ENCODE results near the gene BCL2. TPM values are rescaled to one million over a fixed set of nuclear protein-coding genes. Genes with fewer than 3 reads are reported as not detected.

The BCL2 gene
- total and polyA plus RNA-seq, 2 donors from 2014 or later: 6.0 to 39.2 TPM

- no peak for FAIRE-seq
- H3K27me3 ChIP-seq (ENCODE audit: control insufficient read depth, insufficient read depth, low read length): no peaks in the 10 kb centered on the region
- DNase-seq: no peak
- intact Hi-C loops (cut with DNase I): no loop called here
- TF ChIP-seq CTCF (IDR thresholded peaks at IDR 0.05; ENCODE audit: borderline replicate concordance, extremely low read depth, insufficient read depth): no peak
- no peaks in the 10 kb centered on the region for H3K9me3 ChIP-seq (ENCODE audit: control insufficient read depth in 2 of 3, insufficient read depth in 1 of 3, low read length in 3 of 3)
- H3K36me3 ChIP-seq (ENCODE audit: control insufficient read depth in 2 of 3, insufficient read depth in 3 of 3, low read length in 3 of 3): no peaks in the 10 kb centered on the region
- no peak overlapping the region for H3K9ac ChIP-seq (ENCODE audit: low read length in 3 of 3)
- no peak overlapping the region for H3K27ac ChIP-seq (ENCODE audit: low read depth in 2 of 2, low read length in 2 of 2)
- no peak overlapping the region for H3K4me3 ChIP-seq (ENCODE audit: low read length in 3 of 3)
- no peaks in the 10 kb centered on the region for H3K4me1 ChIP-seq (ENCODE audit: control insufficient read depth in 2 of 3, insufficient read depth in 2 of 3, low read depth in 1 of 3, low read length in 3 of 3)
Measured at GRCh38 chr18:63284173-63284799, 35.3 kb downstream of the BCL2 start.

DNA sequence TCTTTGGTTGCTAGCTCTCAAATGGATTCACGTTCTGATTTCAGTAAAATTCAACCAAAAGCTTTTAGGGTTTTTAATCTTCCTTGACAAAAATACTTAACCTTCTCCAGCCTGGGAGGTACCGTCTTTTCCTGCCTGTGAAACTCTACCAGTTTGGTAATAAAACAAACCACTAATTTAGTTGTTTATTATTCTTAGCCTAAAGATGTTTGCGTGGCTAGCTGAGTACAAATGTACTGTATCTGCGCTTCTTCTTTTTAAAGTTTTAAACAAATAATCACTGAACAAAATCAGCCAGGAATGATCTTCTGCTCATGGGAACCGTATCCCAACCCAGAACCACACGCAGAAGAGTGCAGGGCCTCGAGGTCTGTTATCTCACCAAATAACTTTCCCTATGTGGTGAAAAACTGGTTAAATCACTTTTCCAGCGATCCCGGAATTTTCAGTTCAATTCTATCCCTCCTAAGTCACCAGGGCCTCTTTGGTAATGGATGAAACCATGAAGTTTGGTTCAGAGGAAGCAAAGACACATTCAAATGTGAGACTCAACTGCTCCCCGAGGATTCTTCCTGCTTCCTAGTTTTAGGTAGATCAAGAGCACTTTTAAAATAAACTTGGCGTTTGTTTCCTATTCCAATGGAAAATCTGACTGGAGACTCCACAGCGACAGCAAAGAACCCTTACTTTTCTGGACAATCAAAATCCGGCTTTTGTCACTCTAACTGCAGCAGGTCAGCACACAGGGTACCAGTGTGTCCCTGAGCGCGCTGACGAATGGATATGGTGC is 36.1 kb downstream of the BCL2 start:
- H3K27ac ChIP-seq (ENCODE audit: low read depth in 2 of 2, low read length in 2 of 2): no peak overlapping the region
- intact Hi-C loops (cut with DNase I): no loop called here
- H3K4me1 ChIP-seq (ENCODE audit: control insufficient read depth in 2 of 3, insufficient read depth in 2 of 3, low read depth in 1 of 3, low read length in 3 of 3): no peaks in the 10 kb centered on the region
- no peak for FAIRE-seq
- H3K27me3 ChIP-seq (ENCODE audit: control insufficient read depth, insufficient read depth, low read length): no peaks in the 10 kb centered on the region
- H3K4me3 ChIP-seq (ENCODE audit: low read length in 3 of 3): no peak overlapping the region
- no peak for DNase-seq
- H3K9me3 ChIP-seq (ENCODE audit: control insufficient read depth in 2 of 3, insufficient read depth in 1 of 3, low read length in 3 of 3): no peaks in the 10 kb centered on the region
- H3K36me3 ChIP-seq (ENCODE audit: control insufficient read depth in 2 of 3, insufficient read depth in 3 of 3, low read length in 3 of 3): no peaks in the 10 kb centered on the region
- TF ChIP-seq CTCF (IDR thresholded peaks at IDR 0.05; ENCODE audit: borderline replicate concordance, extremely low read depth, insufficient read depth): no peak
- no peak overlapping the region for H3K9ac ChIP-seq (ENCODE audit: low read length in 3 of 3)

GRCh38 chr18:63282793-63283192 is 36.8 kb downstream of the BCL2 start:
- H3K4me3 ChIP-seq (ENCODE audit: low read length in 3 of 3): no peak overlapping the region
- DNase-seq: no peak
- no peaks in the 10 kb centered on the region for H3K9me3 ChIP-seq (ENCODE audit: control insufficient read depth in 2 of 3, insufficient read depth in 1 of 3, low read length in 3 of 3)
- no peak for TF ChIP-seq CTCF (IDR thresholded peaks at IDR 0.05; ENCODE audit: borderline replicate concordance, extremely low read depth, insufficient read depth)
- intact Hi-C loops (cut with DNase I): no loop called here
- H3K36me3 ChIP-seq (ENCODE audit: control insufficient read depth in 2 of 3, insufficient read depth in 3 of 3, low read length in 3 of 3): no peaks in the 10 kb centered on the region
- no peaks in the 10 kb centered on the region for H3K4me1 ChIP-seq (ENCODE audit: control insufficient read depth in 2 of 3, insufficient read depth in 2 of 3, low read depth in 1 of 3, low read length in 3 of 3)
- H3K27me3 ChIP-seq (ENCODE audit: control insufficient read depth, insufficient read depth, low read length): no peaks in the 10 kb centered on the region
- FAIRE-seq: no peak
- no peak overlapping the region for H3K9ac ChIP-seq (ENCODE audit: low read length in 3 of 3)
- H3K27ac ChIP-seq (ENCODE audit: low read depth in 2 of 2, low read length in 2 of 2): no peak overlapping the region
